GM21528 (cell line): ENCODE data around the gene IQGAP3.
A peak's percentile ranks its signal among the peaks of the same experiment; 100 is the strongest.
"Not testable (repeated sequence)": the region's sequence is repeated elsewhere in the genome, so short reads cannot be mapped to it uniquely, and the experiment has no call there.

Experiments used
- ATAC-seq: cut with Tn5 transposase; IDR thresholded peaks from one replicate; pipeline ENCODE4 v1.9.1; 2021; ENCODE audit warnings: mild to moderate bottlenecking, moderate library complexity; ENCODE audit not compliant: unreplicated experiment, low FRiP score

The IQGAP3 gene, protein sequence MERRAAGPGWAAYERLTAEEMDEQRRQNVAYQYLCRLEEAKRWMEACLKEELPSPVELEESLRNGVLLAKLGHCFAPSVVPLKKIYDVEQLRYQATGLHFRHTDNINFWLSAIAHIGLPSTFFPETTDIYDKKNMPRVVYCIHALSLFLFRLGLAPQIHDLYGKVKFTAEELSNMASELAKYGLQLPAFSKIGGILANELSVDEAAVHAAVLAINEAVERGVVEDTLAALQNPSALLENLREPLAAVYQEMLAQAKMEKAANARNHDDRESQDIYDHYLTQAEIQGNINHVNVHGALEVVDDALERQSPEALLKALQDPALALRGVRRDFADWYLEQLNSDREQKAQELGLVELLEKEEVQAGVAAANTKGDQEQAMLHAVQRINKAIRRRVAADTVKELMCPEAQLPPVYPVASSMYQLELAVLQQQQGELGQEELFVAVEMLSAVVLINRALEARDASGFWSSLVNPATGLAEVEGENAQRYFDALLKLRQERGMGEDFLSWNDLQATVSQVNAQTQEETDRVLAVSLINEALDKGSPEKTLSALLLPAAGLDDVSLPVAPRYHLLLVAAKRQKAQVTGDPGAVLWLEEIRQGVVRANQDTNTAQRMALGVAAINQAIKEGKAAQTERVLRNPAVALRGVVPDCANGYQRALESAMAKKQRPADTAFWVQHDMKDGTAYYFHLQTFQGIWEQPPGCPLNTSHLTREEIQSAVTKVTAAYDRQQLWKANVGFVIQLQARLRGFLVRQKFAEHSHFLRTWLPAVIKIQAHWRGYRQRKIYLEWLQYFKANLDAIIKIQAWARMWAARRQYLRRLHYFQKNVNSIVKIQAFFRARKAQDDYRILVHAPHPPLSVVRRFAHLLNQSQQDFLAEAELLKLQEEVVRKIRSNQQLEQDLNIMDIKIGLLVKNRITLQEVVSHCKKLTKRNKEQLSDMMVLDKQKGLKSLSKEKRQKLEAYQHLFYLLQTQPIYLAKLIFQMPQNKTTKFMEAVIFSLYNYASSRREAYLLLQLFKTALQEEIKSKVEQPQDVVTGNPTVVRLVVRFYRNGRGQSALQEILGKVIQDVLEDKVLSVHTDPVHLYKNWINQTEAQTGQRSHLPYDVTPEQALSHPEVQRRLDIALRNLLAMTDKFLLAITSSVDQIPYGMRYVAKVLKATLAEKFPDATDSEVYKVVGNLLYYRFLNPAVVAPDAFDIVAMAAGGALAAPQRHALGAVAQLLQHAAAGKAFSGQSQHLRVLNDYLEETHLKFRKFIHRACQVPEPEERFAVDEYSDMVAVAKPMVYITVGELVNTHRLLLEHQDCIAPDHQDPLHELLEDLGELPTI (N-terminal part only)

DNA sequence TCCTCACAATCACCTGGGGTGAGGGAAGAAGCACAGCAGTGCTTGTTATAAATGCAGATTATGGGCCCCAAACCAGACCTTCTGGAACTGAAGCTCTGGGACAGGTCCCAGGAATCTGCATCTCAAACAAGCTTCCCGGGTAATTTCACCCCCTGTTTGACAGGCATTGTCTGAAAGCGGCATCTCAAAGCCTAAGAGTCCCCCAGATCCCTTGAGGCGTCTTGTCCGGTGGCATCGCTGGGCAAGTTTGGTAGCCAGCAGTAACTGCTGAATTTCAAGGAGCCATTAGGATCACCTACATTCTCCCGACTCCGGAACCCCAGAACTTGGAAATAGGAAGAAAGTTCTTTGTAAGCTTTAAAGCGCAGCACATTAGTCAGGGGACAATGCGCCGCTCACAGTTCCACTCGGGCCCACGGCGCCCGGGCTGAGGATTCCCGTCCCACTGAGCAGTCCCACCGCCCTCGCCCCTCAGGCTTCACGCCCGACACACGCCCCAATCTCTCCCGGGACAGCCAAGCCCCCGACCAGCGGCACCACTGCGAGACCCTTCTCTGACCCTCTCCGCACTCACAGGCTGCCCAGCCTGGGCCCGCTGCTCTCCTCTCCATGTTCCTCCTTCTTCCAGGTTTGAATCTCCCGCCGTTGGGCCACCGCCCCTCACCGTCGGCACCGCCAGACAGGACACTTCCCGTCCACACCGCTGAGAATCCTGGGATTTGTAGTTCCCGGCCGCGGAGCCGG is at the start of gene IQGAP3:
TSS of gene IQGAP3 (minus strand) at position 647 of the 744 bp plus-strand sequence. CDS start at position 611, 36 bp downstream.
- ATAC-seq, result peak; percentile 52

DNA sequence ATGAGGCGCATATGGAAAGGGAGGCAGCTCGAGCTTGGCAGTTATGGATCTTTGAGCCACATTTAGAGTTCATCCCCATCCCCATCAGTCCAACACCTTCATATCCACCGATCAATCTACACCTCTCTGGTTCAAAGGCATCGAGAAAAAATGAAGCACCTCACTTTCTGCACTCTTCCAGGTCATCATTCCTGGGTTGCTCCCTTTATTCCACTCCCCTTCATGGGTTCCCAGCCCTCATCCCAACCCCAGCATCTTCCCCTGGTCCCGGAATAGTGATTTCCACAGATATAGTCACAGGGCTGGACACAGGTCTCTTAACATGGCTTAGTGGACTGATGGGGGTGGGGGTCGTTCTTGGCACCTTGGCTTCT is 47.2 kb upstream of the IQGAP3 start:
- no peak for ATAC-seq

DNA sequence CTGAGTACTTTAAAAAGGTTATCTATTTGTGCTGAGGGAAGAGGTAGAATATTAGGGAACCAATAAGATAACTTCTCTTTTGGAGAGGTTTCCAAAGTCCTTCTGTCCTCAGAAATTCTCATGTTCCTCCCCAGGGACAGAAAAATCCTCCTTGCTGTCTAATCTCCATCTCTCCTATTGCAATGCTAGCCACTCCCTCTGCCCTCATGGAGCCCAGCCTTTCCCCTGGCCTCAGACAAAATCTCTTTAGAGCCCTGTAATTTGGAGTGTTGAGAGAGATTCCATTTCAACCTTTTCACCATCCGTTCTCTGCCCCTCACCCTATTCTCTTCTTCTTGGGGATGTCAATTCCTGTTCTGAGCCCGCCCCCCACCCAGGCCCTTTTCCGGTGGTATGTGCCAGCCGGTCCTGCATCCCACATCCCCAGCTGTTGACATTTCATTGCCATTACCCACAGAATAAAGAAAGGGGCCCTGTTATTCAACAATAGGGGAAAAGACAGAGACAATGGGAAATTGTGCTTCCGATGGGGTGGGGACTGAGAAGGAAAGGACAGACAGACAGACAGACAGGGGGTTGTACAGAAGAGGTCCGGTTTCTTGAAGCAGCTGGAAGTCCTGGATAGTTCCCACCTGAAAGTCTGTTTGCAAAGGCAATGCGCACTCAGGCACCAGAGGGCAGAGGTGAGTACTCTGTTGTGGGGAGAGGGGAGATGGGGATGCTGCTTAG is 46.7 kb upstream of the IQGAP3 start, which contains the start of gene HAPLN2:
TSS of gene HAPLN2 (plus strand) at position 563 of the 729 bp plus-strand sequence. CDS start 4,076 bp downstream, outside the sequence.
- no peak for ATAC-seq

DNA sequence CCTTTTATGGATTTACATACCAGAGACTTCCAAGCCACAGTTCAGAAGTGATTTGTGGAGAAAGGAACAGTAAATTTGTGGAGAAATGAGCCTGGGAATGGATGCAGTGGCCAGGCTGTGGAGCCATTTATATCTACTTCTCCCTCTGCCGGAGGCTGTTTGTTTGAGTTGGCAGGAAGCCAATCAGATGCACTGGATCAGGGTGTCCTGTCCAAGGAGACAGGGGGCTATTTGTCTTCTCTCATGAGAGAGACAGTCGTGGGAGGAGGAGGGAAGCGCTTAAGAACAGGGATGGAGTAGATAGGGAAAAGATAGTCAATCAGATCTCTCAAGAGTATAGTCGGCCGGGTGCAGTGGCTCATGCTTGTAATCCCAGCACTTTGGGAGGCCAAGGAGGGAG is 44.1 kb upstream of the IQGAP3 start:
- ATAC-seq, result no peak

DNA sequence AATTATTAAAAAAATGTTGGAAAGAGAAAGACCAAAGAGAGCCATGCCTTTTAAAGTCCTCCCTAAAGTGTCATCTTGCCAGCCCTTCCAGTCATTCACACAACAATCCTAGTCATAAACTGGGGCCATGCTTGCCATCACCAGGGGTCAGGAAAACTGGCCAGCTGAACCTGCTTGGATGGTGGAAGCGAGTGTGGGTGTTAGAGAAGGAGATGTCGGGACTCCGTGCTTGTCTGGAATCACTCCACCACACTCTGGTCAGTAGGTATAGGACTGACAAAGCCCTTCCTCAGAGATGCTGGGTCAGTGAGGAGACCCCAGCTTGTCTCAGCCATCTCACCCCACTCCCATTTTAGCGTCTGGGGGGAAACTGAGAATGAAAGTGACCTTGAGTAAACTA is 43.6 kb upstream of the IQGAP3 start:
- no peak for ATAC-seq

DNA sequence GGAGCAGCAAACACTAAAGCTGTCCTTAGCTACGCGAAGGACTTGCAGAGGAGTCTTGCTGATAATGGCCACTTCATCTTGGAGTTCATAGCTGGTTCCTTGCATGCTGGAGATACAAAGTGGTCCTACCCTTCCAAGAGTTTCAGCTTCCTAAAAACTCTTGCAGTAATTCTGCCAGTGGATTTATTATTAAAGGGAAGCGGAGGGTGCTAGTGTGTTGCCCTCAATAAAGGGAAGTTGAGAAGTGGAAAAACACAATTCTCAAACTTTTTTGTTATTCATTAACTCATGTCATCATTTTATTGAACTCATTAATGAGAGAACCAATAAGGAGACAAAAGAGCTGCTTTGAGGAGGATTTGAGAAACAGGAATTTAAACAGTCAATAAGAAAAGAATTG is 40.3 kb upstream of the IQGAP3 start:
- ATAC-seq, result no peak

DNA sequence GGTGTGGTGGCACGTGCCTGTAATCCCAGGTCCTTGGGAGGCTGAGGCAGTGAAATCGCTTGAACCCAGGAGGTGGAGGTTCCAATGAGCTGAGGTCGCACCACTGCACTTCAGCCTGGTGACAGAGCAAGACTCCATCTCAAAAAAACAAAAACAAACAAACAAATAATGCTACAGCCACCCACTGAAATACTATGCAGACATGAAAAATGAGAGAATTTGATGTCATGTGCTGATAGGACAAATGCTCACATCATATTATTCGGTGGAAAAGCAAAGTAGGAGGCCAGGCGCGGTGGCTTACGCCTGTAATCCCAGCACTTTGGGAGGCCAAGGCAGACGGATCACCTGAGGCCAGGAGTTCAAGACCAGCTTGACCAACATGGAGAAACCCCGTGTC is 37.7 kb upstream of the IQGAP3 start:
- not testable (repeated sequence) for ATAC-seq

DNA sequence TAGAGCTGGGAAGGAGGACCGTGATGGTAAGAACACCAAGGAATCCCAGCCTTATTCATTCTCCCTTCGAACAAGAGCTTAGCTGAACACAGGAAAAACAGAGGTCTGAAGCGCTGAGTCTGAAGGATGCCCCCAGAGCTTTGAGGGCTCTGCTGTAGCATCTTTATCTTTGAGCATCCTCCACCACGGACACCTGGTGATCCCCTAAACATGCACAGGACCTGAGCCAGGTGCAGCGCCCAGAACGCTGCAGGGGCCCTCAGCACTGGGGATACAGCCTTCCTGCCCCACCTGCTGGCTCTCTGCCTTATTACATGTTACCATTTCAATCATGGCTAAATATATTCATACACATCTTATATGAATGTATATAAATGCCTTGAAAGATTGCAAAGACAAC is 36.6 kb upstream of the IQGAP3 start:
- no peak for ATAC-seq

DNA sequence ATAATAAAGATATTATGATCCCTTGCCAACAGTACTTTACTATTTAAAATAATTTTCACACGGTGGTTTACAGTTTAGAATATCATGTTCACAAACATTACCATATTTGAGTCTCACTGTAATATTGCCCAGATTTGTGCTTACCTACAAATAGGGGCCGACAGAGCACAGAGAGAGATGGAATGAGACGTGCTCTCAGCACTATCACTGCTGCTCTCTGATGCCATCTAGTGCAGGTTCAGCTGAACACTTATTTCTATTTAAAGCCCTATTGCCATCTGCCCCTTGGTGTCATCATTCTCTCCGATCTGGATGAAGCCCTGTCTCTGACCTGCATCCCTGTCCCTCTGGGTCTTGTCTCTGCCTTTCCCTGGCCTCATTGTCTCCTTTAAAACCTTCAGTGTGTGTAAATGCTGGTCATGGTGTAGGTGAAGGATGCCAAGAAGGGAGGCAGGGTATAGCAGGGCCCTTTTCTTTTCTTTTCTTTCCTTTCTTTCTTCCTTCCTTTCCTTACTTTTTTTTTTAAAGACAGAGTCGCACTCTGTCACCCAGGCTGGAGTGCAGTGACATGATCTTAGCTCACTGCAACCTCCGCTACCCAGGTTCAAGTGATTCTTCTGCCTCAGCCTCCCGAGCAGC is 35.8 kb upstream of the IQGAP3 start:
- no peak for ATAC-seq

DNA sequence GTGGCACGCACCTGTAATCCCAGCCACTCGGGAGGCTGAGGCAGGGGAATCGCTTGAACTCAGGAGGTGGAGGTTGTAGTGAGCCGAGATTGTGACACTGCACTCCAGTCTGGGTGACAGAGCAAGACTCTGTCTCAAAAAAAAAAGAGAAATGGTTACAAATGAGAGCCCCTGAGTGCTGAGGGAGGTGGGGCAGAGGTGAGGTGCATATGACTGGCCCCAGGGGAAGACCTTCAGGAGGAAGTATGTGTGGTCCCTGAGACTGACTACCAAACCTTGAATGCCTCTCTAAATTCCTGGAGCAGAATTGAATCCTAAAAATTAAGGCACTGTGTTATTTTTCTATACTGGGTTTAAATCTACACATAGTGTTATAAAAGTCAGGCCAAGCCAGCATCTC is 35.0 kb upstream of the IQGAP3 start:
- not testable (repeated sequence) for ATAC-seq

DNA sequence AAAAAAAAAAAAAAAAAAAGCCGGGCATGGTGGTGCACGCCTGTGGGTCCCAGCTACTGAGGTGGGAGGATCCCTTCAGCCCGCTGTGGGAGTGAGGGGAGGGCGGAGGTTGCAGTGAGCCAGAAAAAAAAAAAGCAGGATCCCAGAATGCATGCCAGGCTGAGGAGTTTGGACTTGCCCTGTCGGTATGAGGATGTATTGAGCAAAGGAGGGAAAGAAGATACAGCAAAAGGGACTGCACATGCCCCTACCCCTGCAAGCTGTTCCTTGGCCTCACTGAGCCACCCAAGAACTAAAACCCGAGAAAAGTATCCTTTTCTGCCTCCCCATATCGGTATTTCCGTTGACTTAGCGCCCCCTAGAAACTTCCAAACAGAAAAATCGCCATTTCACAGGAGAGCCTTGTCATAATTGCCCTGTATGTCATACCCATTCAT is 30.2 kb upstream of the IQGAP3 start:
- ATAC-seq, result no peak

DNA sequence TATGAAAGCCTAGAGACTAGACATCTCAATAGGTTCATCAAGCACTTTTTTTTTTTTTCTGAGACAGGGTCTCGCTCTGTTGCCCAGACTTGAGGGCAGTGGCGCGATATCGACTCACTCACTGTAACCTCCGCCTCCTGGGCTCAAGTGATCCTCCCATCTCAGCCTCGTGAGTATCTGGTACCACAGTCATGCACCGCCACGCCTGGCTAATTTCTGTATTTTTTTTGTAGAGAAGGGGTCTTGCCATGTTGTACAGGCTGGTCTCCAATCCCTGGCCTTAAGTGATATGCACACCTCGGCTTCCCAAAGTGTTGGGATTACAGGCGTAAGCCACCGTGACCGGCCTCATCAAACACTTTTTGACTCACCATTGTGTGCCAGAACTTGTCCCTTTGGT is 29.5 kb upstream of the IQGAP3 start:
- ATAC-seq, result no peak

DNA sequence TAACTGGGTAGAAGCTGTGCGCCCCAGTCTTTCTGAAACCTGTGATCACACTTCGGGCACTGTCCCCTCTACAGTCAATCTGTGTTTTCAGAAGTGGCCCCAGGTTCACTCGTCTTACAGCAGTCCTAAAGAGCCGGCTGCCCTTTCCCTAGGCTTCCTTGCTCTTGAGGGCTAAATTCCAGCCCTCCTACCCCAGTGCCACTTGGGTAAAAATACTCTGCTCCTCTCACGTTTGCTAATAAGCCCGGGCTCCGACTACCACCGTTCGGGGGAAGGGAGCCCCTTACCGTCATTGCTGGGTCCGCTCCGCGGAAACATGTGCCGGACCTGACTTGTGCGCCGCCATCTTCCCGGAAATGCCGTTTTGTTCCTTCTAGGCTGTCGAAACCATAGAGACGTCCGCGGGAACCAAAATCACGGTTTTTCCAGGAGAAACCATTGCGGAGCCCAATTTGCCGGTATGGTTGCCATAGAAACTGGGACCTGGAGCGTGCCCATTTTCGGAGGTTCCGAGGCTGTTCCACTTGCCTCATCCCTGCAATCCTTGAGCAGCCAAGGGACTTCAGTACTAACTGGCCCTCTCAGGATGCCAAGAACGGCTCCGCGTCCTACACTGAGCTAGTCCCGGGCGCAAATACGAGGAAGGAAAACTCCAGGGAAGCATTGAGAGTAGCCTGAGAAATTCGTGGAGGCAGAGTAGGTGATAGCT is 28.9 kb upstream of the IQGAP3 start, which contains the start of gene GPATCH4:
TSS of gene GPATCH4 (minus strand) at position 358 of the 709 bp plus-strand sequence.
- peak; percentile 61 for ATAC-seq

DNA sequence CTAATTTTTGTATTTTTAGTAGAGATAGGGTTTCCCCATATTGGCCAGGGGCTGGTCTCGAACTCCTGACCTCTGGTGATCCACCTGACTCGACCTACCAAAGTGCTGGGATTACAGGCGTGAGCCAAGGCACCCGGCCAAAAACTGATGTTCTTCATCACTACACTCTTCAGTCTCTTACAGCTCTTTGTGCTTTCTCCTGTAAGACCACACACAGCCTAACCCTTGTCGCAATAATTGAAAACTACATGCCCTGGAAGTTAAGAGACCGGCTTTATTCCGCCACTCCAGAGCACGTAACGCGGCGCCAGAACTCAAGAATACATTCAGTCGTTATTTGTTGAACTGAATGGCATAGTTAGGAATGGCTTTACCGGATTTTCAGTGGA is 28.4 kb upstream of the IQGAP3 start:
- ATAC-seq, result no peak

DNA sequence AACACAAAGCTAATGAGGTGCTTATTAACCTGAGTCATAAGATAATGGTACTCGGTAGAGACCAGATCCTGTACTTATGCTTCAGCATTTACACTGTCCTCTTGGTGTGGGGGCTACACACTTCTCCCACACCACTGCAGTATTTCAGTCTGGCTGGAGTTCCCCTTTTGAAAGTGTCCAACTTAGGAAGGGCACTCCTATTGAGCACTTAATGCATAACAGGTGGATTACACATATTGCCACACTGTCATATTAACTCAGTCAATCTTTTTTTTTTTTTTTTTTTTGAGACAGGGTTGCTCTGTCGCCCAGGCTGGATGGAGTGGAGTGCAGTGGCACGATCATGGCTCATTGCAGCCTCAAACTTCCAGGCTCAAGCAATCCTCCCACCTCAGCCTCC is 27.4 kb upstream of the IQGAP3 start:
- ATAC-seq, result no peak

DNA sequence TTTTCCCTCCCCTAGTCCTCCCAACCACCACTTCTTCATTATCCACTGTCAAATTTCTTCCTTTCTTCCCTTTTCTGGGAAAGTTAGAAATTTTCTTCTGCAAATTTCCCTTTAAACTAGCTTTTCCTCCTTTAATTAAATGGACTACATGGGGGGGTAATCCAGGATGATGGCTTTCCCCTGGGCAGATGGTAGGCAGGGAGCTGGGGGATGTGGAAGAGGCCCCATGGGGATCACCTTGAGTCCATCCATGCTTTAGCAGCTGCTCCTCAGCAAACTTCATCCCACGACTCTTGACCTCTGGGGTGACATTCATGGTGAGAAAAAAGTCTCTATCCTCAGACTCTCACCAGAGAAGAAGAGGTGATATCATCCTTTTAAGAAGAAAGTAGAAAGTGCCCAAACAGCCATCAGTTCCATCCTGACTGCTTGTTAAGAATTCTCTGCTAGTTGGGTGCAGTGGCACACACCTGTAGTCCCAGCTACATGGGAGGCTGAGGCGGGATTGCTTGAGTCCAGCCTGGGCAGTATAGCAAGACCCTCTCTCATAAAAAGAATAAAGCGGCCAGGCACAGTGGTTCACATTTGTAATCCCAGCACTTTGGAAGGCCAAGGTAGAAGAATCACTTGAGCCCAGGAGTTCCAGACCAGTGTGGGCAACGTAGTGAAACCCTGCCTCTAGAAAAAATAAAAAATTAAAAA is 26.5 kb upstream of the IQGAP3 start:
- ATAC-seq, result no peak

DNA sequence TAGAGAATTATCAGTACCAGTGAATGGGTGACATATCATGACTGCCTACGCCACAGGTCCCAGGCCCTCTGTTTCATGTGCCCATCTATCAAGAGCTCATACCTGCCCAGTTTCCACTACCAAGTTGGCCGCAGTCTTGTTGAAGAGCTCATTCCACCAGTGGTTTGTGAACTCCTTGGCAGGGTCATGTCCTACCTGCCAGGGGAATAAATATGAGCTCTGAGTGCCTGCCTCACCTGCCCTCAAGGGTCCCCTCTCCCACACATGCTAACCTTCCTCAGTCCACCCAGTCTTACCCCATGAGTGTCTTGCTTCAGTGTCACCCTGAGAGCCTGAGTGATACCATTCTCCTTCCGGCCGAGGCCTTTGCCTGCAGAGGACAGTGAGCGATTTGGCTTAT is 25.8 kb upstream of the IQGAP3 start:
- ATAC-seq, result no peak
